ENCODE results near the gene GTSF1L.

GTSF1L gene

DNA sequence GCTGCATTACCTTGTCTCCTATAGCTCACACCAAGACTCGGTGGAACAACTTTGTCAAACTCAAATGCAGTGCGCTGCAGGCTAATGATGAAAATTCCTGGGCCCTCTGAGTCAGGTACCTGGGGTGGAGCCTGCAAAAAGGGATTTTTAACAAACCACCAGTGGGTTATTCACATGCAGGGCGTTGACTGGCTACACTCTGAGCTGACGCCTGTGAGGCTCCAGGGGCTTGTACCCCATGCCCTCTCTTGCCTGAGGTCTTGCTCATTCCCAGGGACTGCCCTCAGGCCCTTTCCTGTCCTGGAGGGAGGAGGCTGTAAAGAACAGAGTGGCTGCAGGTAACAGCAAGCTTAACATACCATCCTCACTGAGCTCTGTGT lies 9.2 kb downstream of the GTSF1L start:
- FAIRE-seq (no peak), DNase-seq (ENCODE audit: low spot score) (no peak)

DNA sequence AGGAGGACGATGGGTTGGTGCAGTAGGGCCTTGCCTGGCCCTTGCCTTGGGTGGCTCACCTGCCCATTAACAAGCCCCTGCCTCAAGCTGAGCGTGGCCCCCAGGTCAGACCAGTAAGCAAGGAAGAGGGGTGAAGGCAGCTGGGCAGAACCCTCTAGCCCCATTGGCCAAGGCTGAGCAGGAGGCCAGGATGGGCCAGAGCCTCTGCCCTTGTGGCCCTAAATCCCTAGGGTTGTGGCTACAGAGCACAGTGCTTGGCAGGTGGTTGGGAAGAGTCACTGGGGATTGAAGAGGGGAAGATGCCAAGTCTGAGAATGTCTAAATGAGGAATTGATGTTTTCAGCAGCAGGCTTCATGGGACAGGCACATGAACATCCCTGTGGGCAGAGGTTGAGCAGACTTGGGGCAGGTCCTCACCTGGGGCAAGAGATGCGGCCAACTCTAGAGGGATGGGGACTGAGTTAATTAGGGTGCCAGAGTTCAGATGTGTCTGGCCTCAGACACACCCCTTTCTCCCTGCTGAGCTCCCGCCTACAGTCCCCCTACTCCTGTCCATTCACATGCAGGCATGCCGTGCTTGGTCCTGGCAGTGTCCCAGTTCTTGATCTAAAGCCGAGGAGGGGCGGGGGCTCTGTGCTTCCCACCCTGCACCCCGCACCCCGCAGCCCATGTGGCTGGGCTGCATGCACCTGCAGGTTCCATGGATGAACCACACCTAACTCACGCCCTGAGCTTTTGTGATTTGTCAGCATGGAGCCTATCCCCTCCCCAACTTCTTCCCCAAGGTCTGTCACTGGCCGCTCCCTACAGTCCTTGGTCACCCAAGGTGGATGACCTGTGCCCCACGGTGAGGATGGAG lies 9.8 kb downstream of the GTSF1L start:
- FAIRE-seq (no peak), DNase-seq (ENCODE audit: low spot score) (no peak)

DNA sequence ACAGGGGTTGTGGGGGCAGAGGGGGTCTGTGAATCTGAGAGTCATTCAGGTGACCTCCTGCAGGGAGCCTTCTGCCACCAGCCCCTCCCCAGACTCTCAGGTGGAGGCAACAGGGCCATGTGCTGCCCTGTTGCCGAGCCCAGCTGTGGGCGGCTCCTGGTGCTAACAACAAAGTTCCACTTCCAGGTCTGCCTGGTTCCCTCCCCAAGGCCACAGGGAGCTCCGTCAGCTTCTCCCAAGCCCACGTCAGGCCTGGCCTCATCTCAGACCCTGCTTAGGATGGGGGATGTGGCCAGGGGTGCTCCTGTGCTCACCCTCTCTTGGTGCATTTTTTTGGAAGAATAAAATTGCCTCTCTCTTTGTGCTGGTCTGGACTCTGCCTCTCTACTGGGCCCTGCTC lies 10.7 kb downstream of the GTSF1L start:
- FAIRE-seq (no peak), DNase-seq (ENCODE audit: low spot score) (no peak)

GRCh38 chr20:43715511-43715910 lies 11.3 kb downstream of the GTSF1L start:
- FAIRE-seq, result no peak
- no peak for DNase-seq (ENCODE audit: low spot score)

DNA sequence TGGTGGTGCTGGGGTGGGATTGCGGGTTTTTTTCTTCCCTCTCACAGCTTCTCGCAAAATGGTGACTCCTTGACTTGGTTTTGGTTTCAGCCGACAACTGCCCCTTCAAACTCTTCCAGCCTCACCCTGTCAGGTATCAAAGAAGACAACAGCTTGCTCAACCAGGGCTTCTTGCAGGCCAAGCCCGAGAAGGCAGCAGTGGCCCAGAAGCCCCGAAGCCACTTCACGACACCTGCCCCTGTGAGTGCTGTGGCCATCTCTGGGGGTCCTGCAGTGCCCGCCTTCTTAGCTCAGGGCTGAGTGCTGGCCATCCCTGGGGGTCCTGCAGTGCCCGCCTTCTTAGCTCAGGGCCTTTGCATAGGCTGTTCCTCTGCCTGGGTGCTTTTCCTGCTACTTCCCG lies 11.8 kb downstream of the GTSF1L start:
- FAIRE-seq, result no peak
- DNase-seq (ENCODE audit: low spot score), result no peak

- FAIRE-seq (no peak), DNase-seq (ENCODE audit: low spot score) (no peak)
Measured at GRCh38 chr20:43711098-43711654, 15.6 kb downstream of the GTSF1L start.

GRCh38 chr20:43710370-43711044 lies 16.3 kb downstream of the GTSF1L start:
- FAIRE-seq (no peak), DNase-seq (ENCODE audit: low spot score) (no peak)

DNA sequence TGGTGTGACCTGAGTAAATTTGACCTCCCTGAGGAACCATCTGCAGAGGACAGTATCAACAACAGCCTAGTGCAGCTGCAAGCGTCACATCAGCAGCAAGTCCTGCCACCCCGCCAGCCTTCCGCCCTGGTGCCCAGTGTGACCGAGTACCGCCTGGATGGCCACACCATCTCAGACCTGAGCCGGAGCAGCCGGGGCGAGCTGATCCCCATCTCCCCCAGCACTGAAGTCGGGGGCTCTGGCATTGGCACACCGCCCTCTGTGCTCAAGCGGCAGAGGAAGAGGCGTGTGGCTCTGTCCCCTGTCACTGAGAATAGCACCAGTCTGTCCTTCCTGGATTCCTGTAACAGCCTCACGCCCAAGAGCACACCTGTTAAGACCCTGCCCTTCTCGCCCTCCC lies 24.3 kb downstream of the GTSF1L start:
- no peak for DNase-seq (ENCODE audit: low spot score)
- FAIRE-seq, result no peak

DNA sequence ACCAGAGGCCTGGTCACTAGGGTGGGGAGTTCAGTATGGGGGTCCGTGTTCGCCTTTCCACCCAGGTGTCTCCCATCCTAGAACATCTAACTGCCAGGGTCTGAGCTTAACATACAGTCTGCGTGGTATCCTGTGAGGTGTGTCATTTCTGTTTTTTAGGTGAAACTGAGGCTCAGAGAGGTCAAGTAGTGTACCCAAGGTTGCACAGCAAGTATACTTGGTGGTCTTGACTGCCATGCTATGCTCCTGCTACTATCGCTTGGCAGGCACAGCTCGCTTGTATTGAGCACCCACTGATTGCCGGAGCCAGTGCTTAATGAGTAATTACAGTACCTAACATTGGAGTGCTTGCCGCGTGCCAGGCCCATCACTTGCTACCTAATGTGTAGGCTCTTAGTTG lies 26.2 kb downstream of the GTSF1L start:
- FAIRE-seq, result no peak
- DNase-seq (ENCODE audit: low spot score), result no peak

GRCh38 chr20:43699941-43700565 lies 26.7 kb downstream of the GTSF1L start:
- FAIRE-seq, result no peak

GRCh38 chr20:43695571-43695970 lies 31.2 kb downstream of the GTSF1L start:
- no peak for DNase-seq (ENCODE audit: low spot score)
- FAIRE-seq, result no peak

More at GRCh38 chr20:43699941-43700565, 26.7 kb downstream of the GTSF1L start:
- no peak for DNase-seq (ENCODE audit: low spot score)

- no peak for DNase-seq (ENCODE audit: low spot score)
- FAIRE-seq, result no peak
Measured at GRCh38 chr20:43694763-43695162, 32.0 kb downstream of the GTSF1L start.

DNA sequence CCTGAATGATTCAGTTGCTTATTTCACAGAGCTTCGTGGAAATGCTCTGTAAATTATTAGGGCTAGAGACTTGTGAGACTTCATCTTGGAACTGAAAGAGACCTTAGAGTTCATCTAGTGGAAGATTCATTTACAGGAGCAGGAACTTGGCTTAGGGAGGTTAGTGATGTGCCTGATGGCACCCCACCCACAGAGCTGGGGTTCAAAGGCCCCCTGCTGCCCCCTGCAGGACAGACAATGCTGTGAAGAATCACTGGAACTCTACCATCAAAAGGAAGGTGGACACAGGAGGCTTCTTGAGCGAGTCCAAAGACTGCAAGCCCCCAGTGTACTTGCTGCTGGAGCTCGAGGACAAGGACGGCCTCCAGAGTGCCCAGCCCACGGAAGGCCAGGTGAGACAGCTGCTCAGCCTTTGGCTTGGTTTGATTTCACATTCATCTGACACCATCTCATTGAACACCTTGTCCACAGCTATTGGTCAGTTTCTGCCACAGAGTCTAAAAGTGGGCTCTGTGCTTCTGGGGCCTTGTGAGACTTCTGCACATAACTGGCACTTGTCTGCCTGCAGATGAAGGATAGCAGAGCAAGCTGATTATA lies 34.8 kb downstream of the GTSF1L start:
- FAIRE-seq (no peak), DNase-seq (ENCODE audit: low spot score) (peak; percentile 43)

DNA sequence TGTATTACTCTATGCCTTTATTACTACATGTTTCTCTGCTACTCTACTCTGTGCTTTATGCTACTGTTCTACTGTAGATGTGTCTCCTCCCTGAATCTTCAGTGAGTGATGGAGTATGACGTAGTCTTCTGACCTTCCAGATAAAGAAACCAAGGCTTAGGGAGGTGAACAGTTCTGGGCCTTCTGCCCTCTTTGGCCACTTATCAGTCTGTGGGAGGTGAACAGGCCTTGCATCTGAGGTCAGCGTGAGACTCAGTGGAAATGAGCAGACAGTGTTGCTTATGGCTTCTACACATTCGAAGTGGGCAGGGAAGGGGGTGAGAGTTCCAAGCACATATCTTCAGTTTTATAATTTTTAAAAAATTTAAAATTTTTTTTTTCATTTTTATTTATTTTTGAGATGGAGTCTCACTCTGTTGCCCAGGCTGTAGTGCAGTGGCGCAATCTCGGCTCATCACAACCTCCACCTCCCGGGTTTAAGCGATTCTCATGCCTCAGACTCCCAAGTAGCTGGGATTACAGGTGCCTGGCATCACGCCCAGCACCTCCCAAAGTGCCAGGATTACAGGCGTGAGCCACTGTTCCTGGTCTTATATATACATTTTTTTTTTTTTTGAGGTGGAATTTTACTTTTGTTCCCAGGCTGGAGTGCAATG lies 35.7 kb downstream of the GTSF1L start:
- DNase-seq (ENCODE audit: low spot score) (no peak), FAIRE-seq (no peak)

DNA sequence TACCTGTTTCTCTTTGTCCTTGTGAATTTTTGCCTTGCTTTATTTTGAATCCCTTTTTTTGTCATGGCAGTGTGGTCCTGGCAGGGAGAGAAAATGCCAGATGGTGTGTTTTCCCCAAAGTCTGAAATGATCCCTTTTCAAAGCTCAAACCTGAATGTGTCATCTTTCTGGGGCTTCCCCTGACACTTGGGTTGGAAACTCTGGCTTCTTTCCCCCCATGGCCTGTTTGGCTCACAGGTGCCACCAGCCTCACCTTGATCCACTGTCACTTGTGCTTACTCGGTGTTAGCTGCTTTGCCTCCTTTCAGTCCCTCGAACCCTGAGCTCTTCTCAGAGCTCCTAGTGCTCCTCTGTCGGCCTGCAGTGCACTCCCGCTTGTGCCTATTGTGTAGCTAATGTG lies 37.6 kb downstream of the GTSF1L start:
- DNase-seq (ENCODE audit: low spot score) (no peak), FAIRE-seq (no peak)

- FAIRE-seq (no peak), DNase-seq (ENCODE audit: low spot score) (no peak)
Measured at GRCh38 chr20:43686820-43687219, 40.0 kb downstream of the GTSF1L start.

- FAIRE-seq (no peak), DNase-seq (ENCODE audit: low spot score) (no peak)
Measured at GRCh38 chr20:43682446-43682845, 44.4 kb downstream of the GTSF1L start.

DNA sequence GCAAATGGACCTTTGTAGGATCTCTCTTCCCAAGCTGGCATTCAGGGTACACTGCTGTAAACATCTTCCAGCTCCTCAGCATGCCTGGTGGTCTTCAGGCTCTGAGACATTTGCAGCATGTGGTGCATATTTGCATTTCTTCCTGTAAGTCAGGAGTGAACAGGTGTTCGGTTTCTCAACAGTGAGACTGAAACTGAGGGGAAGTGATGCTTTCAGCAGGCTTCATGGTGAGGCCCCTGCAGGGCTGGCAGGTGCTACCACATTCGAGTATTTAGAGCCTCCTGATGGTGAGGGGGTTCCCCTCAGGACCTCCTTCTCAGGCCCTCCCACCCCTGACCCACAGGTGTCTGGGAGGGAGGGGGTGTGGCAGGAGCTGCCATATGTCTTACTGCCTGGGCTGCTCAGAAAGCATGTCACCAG lies 44.8 kb downstream of the GTSF1L start:
- DNase-seq (ENCODE audit: low spot score) (no peak), FAIRE-seq (no peak)

GRCh38 chr20:43681468-43681942 lies 45.3 kb downstream of the GTSF1L start:
- FAIRE-seq (no peak), DNase-seq (ENCODE audit: low spot score) (no peak)

DNA sequence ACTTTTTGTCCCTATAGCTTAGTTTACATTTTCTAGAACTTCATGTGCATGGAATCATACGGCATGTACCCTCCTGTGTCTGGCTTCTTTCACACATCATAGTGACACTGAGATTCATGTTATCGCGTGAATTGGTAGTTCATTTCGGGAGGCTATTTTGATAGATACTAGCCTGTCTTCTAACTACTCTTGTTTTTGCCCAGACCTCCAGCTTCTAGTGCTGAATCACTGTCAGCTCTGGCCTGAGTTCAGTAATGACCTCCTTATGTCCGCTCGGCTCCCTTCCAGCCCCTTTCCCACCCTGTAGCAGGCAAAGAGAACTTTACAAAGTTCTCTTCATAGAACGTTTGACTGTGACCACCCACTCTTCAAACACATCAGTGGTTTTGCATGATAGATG lies 45.8 kb downstream of the GTSF1L start:
- no peak for FAIRE-seq
- DNase-seq (ENCODE audit: low spot score), result no peak

DNA sequence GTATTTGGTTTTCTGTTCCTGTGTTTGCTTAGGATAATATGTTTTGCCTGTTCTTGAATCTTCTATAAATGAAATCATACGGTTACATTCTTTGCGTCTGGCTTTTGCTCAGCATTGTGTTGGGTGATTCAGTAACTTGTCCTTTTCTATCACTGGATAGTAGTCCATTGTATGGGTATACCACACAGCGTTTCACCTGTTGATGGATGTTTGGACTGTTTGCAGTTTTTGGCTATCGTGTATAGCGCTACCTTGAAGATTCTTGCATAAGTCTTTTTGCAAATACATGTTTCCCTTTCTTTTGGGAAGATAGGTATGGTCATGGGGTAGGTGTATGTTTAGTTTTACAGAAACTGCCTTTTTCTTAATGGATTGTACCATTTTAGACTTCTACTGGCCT lies 50.4 kb downstream of the GTSF1L start:
- FAIRE-seq, result no peak

More for the DNA sequence above, 50.4 kb downstream of the GTSF1L start:
- DNase-seq (ENCODE audit: low spot score), result no peak
